ENCODE measurements around the gene SH3RF1.

Gene SH3RF1

DNA sequence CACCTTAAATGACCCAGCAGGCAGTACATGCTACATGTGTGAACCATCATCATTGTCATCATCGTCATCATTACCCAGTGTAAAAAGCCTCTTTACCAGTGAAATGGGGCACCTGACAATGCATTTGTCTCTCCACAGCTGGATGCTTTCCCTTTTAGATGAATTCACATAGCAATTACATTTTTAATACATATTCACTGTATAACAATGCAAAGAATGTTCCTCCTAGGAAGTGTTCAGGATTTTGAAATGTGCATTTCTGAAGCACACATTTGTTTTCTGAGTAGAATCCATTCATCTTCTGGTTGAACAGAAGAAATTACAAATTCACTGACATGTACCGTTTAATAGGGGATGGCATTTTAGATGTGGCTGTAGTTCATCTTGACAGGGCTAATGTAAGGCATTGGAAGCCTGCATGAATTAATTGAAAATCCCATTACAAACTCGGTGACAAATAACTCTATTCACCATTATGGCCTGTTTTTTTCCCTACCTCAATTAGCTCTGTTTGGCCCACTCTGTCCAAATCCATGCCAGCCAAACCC, 111.1 kb downstream of the SH3RF1 start:
- TF ChIP-seq, protein P1, sequence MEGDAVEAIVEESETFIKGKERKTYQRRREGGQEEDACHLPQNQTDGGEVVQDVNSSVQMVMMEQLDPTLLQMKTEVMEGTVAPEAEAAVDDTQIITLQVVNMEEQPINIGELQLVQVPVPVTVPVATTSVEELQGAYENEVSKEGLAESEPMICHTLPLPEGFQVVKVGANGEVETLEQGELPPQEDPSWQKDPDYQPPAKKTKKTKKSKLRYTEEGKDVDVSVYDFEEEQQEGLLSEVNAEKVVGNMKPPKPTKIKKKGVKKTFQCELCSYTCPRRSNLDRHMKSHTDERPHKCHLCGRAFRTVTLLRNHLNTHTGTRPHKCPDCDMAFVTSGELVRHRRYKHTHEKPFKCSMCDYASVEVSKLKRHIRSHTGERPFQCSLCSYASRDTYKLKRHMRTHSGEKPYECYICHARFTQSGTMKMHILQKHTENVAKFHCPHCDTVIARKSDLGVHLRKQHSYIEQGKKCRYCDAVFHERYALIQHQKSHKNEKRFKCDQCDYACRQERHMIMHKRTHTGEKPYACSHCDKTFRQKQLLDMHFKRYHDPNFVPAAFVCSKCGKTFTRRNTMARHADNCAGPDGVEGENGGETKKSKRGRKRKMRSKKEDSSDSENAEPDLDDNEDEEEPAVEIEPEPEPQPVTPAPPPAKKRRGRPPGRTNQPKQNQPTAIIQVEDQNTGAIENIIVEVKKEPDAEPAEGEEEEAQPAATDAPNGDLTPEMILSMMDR (IDR thresholded peaks at IDR 0.05; ENCODE audit: low read depth, low read length, missing control alignments), result no peak
- Histone ChIP-seq H3K4me3 (ENCODE audit: low read depth, low read length) (no peak overlapping the region), H3K27me3 (replicated peaks) (no peaks in the 10 kb centered on the region), H3K36me3 (replicated peaks) (peaks cover 13% of the 10 kb centered on the region), H3K27ac (peak overlapping the region; percentile 63)
- in situ Hi-C loops (cut with HindIII; ENCODE audit: low pct_ligation_motif_present, low sequenced_read_pairs), result no loop called here
- DNase-seq, result peak; percentile 60

DNA sequence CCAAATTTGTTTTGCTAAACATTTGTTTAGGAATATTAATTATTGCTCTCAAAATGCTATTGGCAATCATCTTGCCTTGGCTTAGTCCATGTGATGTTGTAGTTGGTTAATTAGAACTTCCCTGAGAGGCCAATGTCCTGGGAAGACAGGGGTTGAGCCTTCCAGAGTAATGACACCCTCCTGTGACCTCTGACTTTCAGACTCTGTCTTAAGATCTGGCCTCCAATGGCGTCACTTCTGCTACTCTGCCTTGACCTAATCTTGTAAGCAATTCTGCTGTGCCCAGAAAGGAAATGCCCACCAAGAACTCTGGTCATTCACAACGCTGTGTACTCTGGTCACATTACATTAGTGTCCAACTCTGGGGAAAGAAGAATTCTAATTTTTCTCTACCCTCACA, 111.9 kb downstream of the SH3RF1 start:
- Histone ChIP-seq H3K27ac (peak overlapping the region; percentile 63), H3K36me3 (replicated peaks) (peaks cover 16% of the 10 kb centered on the region), H3K4me3 (ENCODE audit: low read depth, low read length) (no peak overlapping the region), H3K27me3 (replicated peaks) (no peaks in the 10 kb centered on the region)
- in situ Hi-C loops (cut with HindIII; ENCODE audit: low pct_ligation_motif_present, low sequenced_read_pairs), result no loop called here
- DNase-seq, result no peak
- TF ChIP-seq, protein P1 (IDR thresholded peaks at IDR 0.05; ENCODE audit: low read depth, low read length, missing control alignments), result no peak

DNA sequence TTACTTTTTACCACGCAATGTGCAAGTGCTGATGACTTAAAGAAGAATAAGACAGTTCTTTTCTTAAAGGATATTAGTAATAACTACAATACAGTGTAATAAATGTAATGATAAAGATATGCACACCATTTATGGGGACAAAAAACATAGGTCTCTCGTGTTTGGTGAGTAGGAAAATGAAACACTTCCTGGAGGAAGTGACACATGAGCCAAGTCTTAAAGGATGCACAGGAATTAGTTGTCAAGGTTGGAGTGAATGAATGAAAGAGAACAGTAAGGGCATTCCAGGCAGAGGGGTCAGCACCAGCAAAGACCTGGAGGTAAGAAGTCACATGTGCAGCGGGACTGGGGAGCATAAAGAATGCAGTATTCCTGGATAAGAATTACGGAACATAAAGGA, 112.7 kb downstream of the SH3RF1 start:
- in situ Hi-C loops (cut with HindIII; ENCODE audit: low pct_ligation_motif_present, low sequenced_read_pairs), result no loop called here
- DNase-seq, result no peak

DNA sequence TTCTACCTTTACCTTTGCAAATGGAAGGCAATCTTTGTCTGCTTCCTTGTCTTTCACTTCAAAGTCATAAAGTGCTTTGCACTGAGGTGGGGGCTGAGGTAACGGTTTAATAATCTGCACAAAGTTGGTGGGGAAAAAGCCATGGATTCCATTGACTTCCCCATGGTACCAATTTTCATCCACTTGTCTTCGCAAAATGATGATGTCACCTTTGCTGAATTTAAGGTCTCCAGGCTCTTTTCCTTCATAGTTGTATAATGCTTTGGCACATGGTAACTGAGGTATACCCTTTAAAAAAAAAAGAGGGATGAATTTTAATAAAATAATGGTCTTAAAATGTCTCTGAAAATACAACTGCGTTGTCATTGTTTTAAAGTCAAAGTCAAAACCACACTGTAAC, 114.4 kb downstream of the SH3RF1 start:
- no peak for DNase-seq
- Histone ChIP-seq H3K36me3 (replicated peaks) (peaks cover 30% of the 10 kb centered on the region), H3K27me3 (replicated peaks) (no peaks in the 10 kb centered on the region), H3K27ac (no peak overlapping the region), H3K4me3 (ENCODE audit: low read depth, low read length) (no peak overlapping the region)
- in situ Hi-C loops (cut with HindIII; ENCODE audit: low pct_ligation_motif_present, low sequenced_read_pairs), result no loop called here
- TF ChIP-seq, protein P1 (IDR thresholded peaks at IDR 0.05; ENCODE audit: low read depth, low read length, missing control alignments), result no peak

More for the DNA sequence above, 112.7 kb downstream of the SH3RF1 start:
- Histone ChIP-seq H3K27ac (no peak overlapping the region), H3K4me3 (ENCODE audit: low read depth, low read length) (no peak overlapping the region), H3K36me3 (replicated peaks) (peaks cover 20% of the 10 kb centered on the region), H3K27me3 (replicated peaks) (no peaks in the 10 kb centered on the region)
- TF ChIP-seq, protein P1 (IDR thresholded peaks at IDR 0.05; ENCODE audit: low read depth, low read length, missing control alignments), result no peak

DNA sequence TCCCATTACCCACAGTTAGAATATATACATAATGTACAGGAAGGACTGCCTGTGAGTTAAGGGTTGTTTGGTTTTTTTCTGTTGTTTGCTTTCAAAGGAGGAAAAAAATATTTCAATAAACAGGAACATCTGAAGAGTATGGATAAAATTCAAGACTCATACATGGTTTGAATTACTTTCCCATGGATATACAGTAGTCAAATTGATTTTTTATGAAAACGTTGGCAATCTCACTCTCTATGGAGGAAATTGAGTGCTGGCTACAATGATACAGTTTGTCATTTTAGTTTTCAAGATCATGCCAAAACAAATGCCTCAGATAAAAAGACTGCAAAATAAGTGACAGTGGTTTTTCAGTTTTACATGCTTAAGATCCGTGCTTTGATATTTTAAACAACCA, 116.6 kb downstream of the SH3RF1 start:
- TF ChIP-seq, protein P1 (IDR thresholded peaks at IDR 0.05; ENCODE audit: low read depth, low read length, missing control alignments), result no peak
- in situ Hi-C loops (cut with HindIII; ENCODE audit: low pct_ligation_motif_present, low sequenced_read_pairs), result no loop called here
- DNase-seq, result no peak

DNA sequence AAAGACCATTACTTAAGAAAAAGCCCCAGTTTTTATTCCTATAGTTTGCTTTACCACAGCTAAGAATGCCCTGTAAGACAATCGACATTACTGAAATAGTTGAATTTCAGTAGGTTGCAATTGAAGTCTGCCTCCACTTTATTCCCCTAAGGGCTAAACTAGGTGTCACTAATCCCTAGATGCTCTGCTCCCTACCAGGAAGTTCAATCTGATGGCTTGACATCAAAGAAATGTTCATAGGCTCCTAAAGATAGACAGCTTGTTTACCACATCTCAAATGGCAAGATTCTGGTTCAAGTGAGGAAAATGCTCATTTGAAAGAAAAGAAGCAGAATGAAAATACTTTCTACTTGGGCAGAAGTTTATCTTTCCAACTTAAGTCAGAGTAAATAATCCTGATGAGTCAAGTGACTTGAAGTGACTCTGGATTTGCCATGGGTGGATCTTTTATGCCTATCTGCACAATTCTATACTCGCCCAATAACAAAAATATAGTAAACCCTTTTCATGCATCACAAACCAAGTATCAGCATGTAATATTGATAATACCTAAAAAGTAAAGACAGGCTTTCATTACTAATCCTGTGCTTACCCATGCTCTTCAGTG, 117.2 kb downstream of the SH3RF1 start:
- Histone ChIP-seq H3K4me3 (ENCODE audit: low read depth, low read length) (no peak overlapping the region), H3K27me3 (replicated peaks) (no peaks in the 10 kb centered on the region), H3K36me3 (replicated peaks) (peaks cover 30% of the 10 kb centered on the region), H3K27ac (no peak overlapping the region)
- TF ChIP-seq, protein P1 (IDR thresholded peaks at IDR 0.05; ENCODE audit: low read depth, low read length, missing control alignments), result no peak
- no peak for DNase-seq
- in situ Hi-C loops (cut with HindIII; ENCODE audit: low pct_ligation_motif_present, low sequenced_read_pairs), result no loop called here

More for the DNA sequence above, 116.6 kb downstream of the SH3RF1 start:
- H3K27ac ChIP-seq, result no peak overlapping the region
- H3K36me3 ChIP-seq (replicated peaks), result peaks cover 30% of the 10 kb centered on the region
- no peaks in the 10 kb centered on the region for H3K27me3 ChIP-seq (replicated peaks)
- no peak overlapping the region for H3K4me3 ChIP-seq (ENCODE audit: low read depth, low read length)

All from brain microvascular endothelial cell (primary cell).